ENCODE measurements around the gene KLHL40. TPM values are rescaled to one million over a fixed set of nuclear protein-coding genes. Genes with fewer than 3 reads are reported as not detected.
A peak's percentile ranks its signal among the peaks of the same experiment; 100 is the strongest.

The KLHL40 gene
- total RNA-seq, 1 donor from 2014 or later, result not detected

DNA sequence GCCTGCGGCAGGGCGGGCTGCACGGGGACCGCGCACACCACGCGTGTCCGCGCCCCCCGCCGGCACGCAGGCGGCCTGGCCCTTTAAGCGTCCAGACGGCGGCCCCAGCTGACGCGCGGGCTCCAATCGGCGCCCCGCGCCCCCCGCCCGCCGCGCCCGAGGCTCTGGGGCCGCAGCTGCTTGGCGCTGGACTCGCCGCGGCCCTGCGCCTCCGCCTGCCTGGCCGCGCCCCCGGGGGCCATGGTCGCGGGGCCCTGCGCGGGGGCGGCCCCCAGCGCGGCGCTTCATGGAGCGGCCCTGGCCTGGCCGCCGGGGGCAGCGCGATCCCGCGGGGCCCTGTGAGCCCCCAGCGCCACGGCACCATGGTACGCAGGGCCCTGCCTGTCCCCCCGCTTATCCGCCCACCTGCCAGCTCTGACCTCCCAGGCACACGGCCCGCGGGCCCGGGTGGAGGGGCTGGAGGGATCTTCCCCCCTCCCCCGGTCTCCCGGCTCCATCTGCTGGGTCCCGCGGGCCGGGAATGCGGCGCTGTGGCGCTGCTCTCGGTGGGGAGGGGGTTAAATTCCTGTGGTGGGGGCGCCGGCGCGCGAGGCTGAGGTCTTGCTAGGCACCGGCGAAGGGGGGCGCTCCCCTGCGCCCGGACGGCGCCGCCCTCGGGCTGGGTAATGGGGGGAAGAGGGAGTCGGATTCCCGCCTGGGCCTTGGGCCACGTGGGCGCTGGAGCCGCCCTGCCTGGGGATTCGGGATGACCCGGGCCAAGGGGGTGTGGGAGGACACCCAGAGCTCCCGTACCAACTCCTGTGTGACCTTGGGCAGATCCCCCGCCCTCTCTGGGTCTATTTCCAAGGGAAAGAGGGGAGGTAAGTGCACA lies 30.8 kb upstream of the KLHL40 start:
- Mint-ChIP-seq H3K27me3 (ENCODE audit: unreplicated experiment) (no peaks in the 10 kb centered on the region), H3K4me1 (ENCODE audit: unreplicated experiment) (peaks cover 45% of the 10 kb centered on the region), H3K27ac (ENCODE audit: unreplicated experiment) (peak overlapping the region; percentile 44)

DNA sequence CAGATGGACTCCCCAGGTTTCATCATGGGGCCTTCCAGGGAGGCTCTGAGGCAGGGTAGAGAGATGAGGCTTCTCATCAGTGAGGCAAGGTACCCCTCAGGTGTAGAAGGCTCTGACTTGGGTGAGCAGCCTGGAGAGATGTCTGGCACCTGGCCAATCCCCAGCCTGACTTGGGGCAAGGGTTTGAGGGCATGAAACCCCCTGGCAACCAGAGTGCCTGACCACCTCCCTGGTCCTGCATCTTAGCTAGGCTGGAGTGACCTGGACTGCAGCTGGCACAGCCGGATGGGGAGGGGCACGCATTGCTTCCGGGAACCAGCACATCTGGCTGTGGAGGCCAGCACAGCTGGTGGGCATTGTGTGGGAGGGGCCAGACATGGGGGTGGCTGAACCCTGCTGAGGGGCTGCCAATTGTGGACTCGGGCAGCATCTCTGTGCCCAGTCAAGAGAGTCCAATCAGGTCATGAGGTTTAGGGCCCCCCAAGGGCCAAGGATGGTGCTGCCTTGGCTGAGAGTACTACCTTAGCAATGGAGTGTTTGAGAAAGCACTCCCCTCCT lies 29.9 kb upstream of the KLHL40 start:
- no peak for DNase-seq (ENCODE audit: extremely low spot score, unreplicated experiment)
- TF ChIP-seq, protein P1, sequence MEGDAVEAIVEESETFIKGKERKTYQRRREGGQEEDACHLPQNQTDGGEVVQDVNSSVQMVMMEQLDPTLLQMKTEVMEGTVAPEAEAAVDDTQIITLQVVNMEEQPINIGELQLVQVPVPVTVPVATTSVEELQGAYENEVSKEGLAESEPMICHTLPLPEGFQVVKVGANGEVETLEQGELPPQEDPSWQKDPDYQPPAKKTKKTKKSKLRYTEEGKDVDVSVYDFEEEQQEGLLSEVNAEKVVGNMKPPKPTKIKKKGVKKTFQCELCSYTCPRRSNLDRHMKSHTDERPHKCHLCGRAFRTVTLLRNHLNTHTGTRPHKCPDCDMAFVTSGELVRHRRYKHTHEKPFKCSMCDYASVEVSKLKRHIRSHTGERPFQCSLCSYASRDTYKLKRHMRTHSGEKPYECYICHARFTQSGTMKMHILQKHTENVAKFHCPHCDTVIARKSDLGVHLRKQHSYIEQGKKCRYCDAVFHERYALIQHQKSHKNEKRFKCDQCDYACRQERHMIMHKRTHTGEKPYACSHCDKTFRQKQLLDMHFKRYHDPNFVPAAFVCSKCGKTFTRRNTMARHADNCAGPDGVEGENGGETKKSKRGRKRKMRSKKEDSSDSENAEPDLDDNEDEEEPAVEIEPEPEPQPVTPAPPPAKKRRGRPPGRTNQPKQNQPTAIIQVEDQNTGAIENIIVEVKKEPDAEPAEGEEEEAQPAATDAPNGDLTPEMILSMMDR (IDR thresholded peaks at IDR 0.05), result no peak
- peaks cover 3% of the 10 kb centered on the region for H3K36me3 Mint-ChIP-seq (ENCODE audit: unreplicated experiment)
- no peaks in the 10 kb centered on the region for H3K9me3 Mint-ChIP-seq (ENCODE audit: unreplicated experiment)
- peak overlapping the region; percentile 44 for H3K27ac Mint-ChIP-seq (ENCODE audit: unreplicated experiment)
- H3K27me3 Mint-ChIP-seq (ENCODE audit: unreplicated experiment), result no peaks in the 10 kb centered on the region
- peaks cover 44% of the 10 kb centered on the region for H3K4me1 Mint-ChIP-seq (ENCODE audit: unreplicated experiment)
- peak overlapping the region; percentile 70 for H3K4me3 Mint-ChIP-seq (ENCODE audit: unreplicated experiment)

More for the DNA sequence above, 30.8 kb upstream of the KLHL40 start:
- no peak for DNase-seq (ENCODE audit: extremely low spot score, unreplicated experiment)
- TF ChIP-seq, protein P1 (IDR thresholded peaks at IDR 0.05), result peak; percentile 28
- Mint-ChIP-seq H3K36me3 (ENCODE audit: unreplicated experiment) (no peaks in the 10 kb centered on the region), H3K9me3 (ENCODE audit: unreplicated experiment) (no peaks in the 10 kb centered on the region), H3K4me3 (ENCODE audit: unreplicated experiment) (peak overlapping the region; percentile 70)

DNA sequence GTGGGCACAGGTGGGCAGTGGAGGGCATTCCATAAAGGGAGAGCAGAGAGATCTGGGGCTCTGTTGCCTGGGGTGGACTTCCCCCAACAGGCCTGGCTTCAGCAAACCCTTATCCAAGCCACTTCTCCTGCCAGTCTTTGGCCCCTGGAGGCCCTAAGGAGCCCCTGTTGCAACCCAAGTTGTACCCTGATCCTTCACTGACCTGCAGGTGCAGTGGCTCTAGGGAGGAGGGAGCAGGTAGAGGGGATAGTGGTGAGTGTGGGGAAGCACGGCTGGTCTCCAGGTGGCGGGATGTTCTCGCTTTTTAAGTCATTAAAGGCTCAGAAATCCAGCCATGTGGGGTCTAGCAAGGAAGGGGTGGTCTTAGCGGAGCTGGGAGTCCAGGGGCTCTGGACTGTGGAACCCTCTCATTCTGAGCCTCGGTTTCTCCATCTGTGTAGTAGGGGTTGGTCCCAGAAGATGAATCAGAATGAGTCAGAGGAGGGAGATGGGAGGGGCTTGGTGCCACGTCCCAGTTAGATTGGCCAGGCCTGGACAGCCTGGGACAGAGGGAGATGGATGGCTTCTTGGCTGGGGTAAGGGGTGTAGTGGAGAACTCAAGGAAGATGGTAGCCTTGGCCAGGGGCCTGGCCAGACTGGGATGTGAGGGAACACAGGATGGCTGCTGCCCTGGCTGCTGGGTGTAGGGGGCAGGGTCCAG lies 29.2 kb upstream of the KLHL40 start:
- no peak for DNase-seq (ENCODE audit: extremely low spot score, unreplicated experiment)
- TF ChIP-seq, protein P1 (IDR thresholded peaks at IDR 0.05), result no peak
- Mint-ChIP-seq H3K4me3 (ENCODE audit: unreplicated experiment) (no peak overlapping the region), H3K36me3 (ENCODE audit: unreplicated experiment) (peaks cover 5% of the 10 kb centered on the region), H3K4me1 (ENCODE audit: unreplicated experiment) (peaks cover 40% of the 10 kb centered on the region), H3K9me3 (ENCODE audit: unreplicated experiment) (no peaks in the 10 kb centered on the region), H3K27ac (ENCODE audit: unreplicated experiment) (peak overlapping the region; percentile 50), H3K27me3 (ENCODE audit: unreplicated experiment) (no peaks in the 10 kb centered on the region)

DNA sequence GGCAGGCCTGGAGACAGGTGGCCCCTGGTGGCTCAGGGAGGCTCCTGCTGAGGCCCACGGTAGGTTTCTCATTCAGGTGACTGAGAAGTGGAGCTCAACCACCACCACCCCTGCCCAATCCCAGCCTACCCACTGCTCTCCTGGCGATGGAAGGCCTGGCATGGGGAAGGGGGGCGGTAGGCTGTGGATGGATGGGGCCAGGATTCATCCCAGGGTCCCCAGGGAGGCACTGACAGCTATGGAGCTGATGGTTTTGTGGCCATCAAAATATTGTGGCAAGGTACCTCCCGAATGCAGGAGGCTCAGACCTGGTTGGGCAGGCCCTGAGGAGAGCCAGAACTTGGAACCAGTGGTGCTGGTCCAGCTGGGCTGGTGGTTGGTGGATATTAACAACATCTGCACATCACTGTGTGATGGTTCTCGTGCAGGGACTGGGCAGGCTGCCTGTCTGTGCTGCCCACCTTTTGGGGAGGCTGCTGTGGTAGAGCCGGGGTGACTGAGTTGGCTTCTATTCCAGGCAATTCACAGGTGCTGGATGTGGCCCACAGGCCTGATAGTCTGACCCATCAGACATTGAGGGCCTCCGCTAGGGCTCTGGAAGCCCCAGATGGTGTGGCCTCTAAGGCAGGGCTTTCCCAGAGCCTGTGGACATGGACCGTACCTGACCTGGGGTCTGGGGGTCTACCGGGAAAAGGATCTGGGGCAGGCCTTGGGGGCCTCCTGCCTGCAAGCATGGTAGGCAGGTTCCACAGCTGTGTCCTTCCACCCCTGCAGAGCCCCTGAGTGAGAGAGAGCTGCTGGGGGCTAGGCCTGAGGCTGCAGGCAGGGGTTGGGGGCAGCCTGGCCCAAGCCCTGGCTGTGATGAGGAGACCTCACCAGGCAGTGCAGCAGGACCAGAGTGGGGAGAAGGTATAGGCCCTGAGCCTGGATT lies 28.4 kb upstream of the KLHL40 start:
- no peak overlapping the region for H3K27ac Mint-ChIP-seq (ENCODE audit: unreplicated experiment)
- H3K36me3 Mint-ChIP-seq (ENCODE audit: unreplicated experiment), result peaks cover 8% of the 10 kb centered on the region
- H3K4me3 Mint-ChIP-seq (ENCODE audit: unreplicated experiment), result no peak overlapping the region
- peaks cover 33% of the 10 kb centered on the region for H3K4me1 Mint-ChIP-seq (ENCODE audit: unreplicated experiment)
- H3K9me3 Mint-ChIP-seq (ENCODE audit: unreplicated experiment), result no peaks in the 10 kb centered on the region
- no peaks in the 10 kb centered on the region for H3K27me3 Mint-ChIP-seq (ENCODE audit: unreplicated experiment)
- DNase-seq (ENCODE audit: extremely low spot score, unreplicated experiment), result no peak
- TF ChIP-seq, protein P1 (IDR thresholded peaks at IDR 0.05), result no peak
